Measurements from ENCODE around the gene CREG2.

GRCh38 chr2:101349893-101350662, 37.2 kb downstream of the CREG2 start:
- TF ChIP-seq, protein P1, sequence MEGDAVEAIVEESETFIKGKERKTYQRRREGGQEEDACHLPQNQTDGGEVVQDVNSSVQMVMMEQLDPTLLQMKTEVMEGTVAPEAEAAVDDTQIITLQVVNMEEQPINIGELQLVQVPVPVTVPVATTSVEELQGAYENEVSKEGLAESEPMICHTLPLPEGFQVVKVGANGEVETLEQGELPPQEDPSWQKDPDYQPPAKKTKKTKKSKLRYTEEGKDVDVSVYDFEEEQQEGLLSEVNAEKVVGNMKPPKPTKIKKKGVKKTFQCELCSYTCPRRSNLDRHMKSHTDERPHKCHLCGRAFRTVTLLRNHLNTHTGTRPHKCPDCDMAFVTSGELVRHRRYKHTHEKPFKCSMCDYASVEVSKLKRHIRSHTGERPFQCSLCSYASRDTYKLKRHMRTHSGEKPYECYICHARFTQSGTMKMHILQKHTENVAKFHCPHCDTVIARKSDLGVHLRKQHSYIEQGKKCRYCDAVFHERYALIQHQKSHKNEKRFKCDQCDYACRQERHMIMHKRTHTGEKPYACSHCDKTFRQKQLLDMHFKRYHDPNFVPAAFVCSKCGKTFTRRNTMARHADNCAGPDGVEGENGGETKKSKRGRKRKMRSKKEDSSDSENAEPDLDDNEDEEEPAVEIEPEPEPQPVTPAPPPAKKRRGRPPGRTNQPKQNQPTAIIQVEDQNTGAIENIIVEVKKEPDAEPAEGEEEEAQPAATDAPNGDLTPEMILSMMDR (IDR thresholded peaks at IDR 0.05), result no peak
- no peak for TF ChIP-seq POLR2A (IDR thresholded peaks at IDR 0.05)
- TF ChIP-seq POLR2AphosphoS5 (IDR thresholded peaks at IDR 0.05), result no peak
- no peak for TF ChIP-seq EP300 (IDR thresholded peaks at IDR 0.05)
